Measurements from ENCODE around the gene ASH1L.
"Not testable (repeated sequence)": the region's sequence is repeated elsewhere in the genome, so short reads cannot be mapped to it uniquely, and the experiment has no call there.

The ASH1L gene

DNA sequence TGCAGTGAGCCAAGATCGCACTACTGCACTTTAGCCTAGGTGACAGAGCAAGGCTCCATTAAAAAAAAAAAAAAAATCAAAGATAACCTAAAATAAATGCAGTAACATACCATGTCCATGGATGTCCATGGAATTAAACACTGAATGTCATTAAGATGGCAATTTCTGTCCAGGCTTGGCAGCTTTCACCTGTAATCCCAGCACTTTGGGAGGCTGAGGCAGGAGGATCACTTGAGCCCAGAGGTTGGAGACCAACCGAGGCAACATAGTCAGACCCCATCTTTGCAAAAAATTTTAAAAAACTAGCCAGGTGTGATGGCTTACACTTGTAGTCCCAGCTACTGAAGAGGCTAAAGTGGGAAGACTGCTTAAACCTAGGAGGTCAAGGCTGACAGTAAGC, 141.8 kb downstream of the ASH1L start:
- TF ChIP-seq, protein P1, sequence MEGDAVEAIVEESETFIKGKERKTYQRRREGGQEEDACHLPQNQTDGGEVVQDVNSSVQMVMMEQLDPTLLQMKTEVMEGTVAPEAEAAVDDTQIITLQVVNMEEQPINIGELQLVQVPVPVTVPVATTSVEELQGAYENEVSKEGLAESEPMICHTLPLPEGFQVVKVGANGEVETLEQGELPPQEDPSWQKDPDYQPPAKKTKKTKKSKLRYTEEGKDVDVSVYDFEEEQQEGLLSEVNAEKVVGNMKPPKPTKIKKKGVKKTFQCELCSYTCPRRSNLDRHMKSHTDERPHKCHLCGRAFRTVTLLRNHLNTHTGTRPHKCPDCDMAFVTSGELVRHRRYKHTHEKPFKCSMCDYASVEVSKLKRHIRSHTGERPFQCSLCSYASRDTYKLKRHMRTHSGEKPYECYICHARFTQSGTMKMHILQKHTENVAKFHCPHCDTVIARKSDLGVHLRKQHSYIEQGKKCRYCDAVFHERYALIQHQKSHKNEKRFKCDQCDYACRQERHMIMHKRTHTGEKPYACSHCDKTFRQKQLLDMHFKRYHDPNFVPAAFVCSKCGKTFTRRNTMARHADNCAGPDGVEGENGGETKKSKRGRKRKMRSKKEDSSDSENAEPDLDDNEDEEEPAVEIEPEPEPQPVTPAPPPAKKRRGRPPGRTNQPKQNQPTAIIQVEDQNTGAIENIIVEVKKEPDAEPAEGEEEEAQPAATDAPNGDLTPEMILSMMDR (IDR thresholded peaks at IDR 0.05; ENCODE audit: low read depth, low read length, missing control alignments): no peak
- no peak overlapping the region for H3K4me3 ChIP-seq (ENCODE audit: low read depth, low read length)
- H3K36me3 ChIP-seq (replicated peaks): no peaks in the 10 kb centered on the region
- H3K27me3 ChIP-seq (replicated peaks): no peaks in the 10 kb centered on the region
- in situ Hi-C loops (cut with HindIII; ENCODE audit: low pct_ligation_motif_present, low sequenced_read_pairs): no loop called here
- no peak overlapping the region for H3K27ac ChIP-seq
- no peak for DNase-seq

DNA sequence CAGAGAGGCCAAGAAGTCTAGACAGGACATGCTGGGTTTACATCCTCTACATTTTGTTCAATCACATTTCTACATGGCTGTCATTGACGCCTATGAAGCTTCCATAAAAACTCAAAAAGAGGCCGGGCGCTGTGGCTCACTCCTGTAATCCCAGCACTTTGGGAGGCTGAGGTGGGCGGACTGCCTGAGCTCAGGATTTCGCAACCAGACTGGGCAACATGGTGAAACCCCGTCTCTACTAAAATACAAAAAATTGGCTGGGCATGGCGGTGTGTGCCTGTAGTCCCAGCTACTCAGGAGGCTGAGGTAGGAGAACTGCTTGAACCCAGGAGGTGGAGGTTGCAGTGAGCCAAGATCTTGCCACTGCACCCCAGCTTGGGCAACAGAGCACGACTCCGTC, 150.8 kb downstream of the ASH1L start:
- H3K27ac ChIP-seq; H3K36me3 ChIP-seq (replicated peaks); H3K4me3 ChIP-seq (ENCODE audit: low read depth, low read length); DNase-seq; in situ Hi-C loops (cut with HindIII; ENCODE audit: low pct_ligation_motif_present, low sequenced_read_pairs); H3K27me3 ChIP-seq (replicated peaks): not testable (repeated sequence)

DNA sequence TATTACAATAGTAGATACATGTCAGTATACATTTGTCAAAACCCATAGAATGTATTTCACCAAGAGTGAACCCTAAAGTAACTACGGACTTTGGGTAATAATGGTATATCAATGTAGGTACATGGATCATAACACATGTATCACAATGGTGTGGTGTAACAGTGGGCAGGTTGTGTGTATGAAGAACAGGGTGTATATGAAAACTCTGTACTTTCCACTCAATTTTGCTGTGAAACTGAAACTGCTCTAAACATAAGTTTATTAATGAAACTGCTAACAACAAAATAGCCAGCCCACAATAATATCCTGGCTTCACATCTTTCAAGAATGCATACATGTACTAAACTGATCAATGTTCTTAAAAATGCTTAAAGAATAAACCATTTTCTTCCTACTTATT, 151.7 kb downstream of the ASH1L start:
- peaks cover 3% of the 10 kb centered on the region for H3K36me3 ChIP-seq (replicated peaks)
- no peak overlapping the region for H3K4me3 ChIP-seq (ENCODE audit: low read depth, low read length)
- in situ Hi-C loops (cut with HindIII; ENCODE audit: low pct_ligation_motif_present, low sequenced_read_pairs): no loop called here
- H3K27me3 ChIP-seq (replicated peaks): no peaks in the 10 kb centered on the region
- TF ChIP-seq, protein P1 (IDR thresholded peaks at IDR 0.05; ENCODE audit: low read depth, low read length, missing control alignments): no peak
- no peak for DNase-seq
- no peak overlapping the region for H3K27ac ChIP-seq

DNA sequence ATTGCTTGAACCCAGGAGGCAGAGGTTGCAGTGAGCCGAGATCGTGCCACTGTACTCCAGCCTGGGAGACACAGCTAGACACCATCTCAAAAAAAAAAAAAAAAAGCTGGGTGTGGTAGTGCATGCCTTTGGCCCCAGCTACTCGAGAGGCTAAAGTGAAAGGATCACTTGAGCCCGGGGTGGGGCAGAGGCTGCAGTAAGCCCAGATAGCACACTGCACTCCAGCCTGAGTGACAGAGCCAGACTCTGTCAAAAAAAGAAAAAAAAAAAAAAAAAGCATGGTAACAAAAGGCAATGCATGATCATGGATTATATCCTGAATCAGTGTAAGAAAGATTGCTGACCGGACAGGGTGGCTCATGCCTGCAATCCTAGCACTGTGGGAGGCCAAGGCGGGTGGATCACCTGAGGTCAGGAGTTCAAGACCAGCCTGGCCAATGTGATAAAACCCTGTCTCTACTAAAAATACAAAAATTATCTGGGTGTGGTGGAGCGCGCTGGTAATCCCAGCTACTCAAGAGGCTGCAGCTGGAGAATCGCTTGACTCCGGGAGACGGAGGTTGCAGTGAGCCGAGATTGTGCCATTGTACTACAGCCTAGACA, 165.6 kb downstream of the ASH1L start:
- TF ChIP-seq, protein P1 (IDR thresholded peaks at IDR 0.05; ENCODE audit: low read depth, low read length, missing control alignments): no peak
- no peak overlapping the region for H3K27ac ChIP-seq
- in situ Hi-C loops (cut with HindIII; ENCODE audit: low pct_ligation_motif_present, low sequenced_read_pairs): no loop called here
- peaks cover 4% of the 10 kb centered on the region for H3K36me3 ChIP-seq (replicated peaks)
- no peak overlapping the region for H3K4me3 ChIP-seq (ENCODE audit: low read depth, low read length)
- H3K27me3 ChIP-seq (replicated peaks): no peaks in the 10 kb centered on the region
- no peak for DNase-seq

DNA sequence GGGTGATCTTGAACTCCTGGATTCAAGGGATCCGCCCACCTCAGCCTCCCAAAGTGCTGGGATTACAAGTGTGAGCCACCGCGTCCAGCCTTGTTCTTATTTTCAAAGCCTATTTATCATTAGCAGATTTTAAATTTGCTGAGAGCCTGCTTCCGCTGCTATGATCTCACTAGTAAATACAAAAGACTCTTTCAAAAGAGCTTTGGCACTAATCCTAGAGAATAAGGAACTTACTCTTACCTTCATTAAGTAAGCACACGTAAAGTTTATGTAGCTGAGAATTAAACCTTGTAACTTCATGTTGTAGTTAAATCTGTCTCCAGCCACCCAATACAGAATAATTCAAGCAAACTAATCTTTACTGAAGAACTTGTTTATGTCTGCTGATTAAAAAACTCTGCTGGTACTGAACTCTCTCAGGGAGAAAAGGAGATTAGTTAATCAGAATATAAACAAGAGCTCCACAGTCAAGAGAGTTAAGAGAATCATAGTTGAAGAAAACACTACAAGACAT, 169.6 kb downstream of the ASH1L start:
- DNase-seq: no peak
- TF ChIP-seq, protein P1 (IDR thresholded peaks at IDR 0.05; ENCODE audit: low read depth, low read length, missing control alignments): no peak
- Histone ChIP-seq H3K36me3 (replicated peaks) (peaks cover 4% of the 10 kb centered on the region), H3K4me3 (ENCODE audit: low read depth, low read length) (no peak overlapping the region), H3K27me3 (replicated peaks) (no peaks in the 10 kb centered on the region), H3K27ac (no peak overlapping the region)
- in situ Hi-C loops (cut with HindIII; ENCODE audit: low pct_ligation_motif_present, low sequenced_read_pairs): no loop called here

DNA sequence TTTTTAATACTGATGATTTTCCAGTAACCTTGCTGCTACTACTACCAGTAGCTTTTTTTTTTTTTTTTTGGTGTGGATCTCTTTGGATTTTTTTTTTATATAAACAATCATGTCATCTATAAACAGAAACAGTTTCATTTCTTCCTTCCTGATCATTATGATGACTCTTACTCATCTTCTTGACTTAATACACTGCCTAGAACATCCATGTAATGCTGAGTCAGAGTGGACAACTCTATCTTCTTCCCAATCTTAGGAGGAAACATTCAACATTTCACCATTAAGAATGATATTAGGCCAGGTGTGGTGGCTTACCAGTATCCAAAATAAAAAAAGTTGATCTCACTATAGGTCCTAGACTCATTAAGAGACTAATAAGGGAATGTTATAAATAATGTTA, 172.8 kb downstream of the ASH1L start:
- no peak for DNase-seq
- in situ Hi-C loops (cut with HindIII; ENCODE audit: low pct_ligation_motif_present, low sequenced_read_pairs): no loop called here
- H3K36me3 ChIP-seq (replicated peaks): peaks cover 5% of the 10 kb centered on the region
- H3K4me3 ChIP-seq (ENCODE audit: low read depth, low read length): no peak overlapping the region
- TF ChIP-seq, protein P1 (IDR thresholded peaks at IDR 0.05; ENCODE audit: low read depth, low read length, missing control alignments): no peak
- no peaks in the 10 kb centered on the region for H3K27me3 ChIP-seq (replicated peaks)
- H3K27ac ChIP-seq: no peak overlapping the region

DNA sequence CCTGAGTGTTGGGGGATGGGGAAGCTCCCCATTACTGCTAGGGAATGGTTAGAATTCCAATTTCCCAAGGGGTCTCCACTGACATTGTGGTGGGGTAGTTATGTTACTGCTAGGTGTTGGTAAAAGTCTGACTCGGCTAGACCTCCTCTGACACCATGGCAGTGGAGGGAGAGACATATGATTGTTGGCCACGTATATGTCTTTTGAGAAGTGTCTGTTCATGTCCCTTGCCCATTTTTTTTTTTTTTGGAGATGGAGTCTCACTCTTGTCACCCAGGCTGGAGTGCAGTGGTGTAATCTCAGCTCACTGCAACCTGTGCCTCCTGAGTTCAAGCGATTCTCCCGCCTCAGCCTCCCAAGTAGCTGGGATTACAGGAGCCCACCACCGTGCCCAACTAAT, 176.8 kb downstream of the ASH1L start:
- H3K4me3 ChIP-seq (ENCODE audit: low read depth, low read length); H3K27ac ChIP-seq; DNase-seq; H3K27me3 ChIP-seq (replicated peaks); in situ Hi-C loops (cut with HindIII; ENCODE audit: low pct_ligation_motif_present, low sequenced_read_pairs); H3K36me3 ChIP-seq (replicated peaks): not testable (repeated sequence)

Data from brain microvascular endothelial cell (primary cell).